Measurements from ENCODE around the gene LRMDA. TPM values are rescaled to one million over a fixed set of nuclear protein-coding genes. Genes with fewer than 3 reads are reported as not detected.

LRMDA gene
- total and polyA plus RNA-seq, 2 of the 4 experiments (the other 2 are of a cell fraction) = 0.07 TPM; not detected in 1

DNA sequence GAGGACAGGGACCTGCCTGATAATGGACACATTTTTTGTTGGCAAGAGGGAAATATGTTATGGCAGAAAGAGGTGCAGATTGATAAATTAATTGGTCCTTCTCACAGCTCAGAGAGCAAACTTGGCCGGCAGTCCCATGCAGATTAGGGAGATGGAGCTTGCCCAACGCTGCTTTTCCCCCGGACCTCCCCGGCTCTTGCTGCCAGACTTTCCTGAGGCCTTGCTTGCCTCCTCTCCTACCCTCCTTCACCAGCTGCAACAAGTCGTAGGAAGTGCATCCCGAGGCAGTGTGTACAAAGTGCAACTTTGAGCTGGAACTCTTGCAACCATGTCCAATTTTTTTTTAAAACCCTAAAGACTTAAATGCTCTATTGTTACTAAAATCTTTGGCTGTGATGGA is 215.5 kb downstream of the LRMDA start:
- dilution Hi-C loops (cut with HindIII; ENCODE audit: low sequenced_read_pairs, unreplicated experiment) (no loop called here), in situ Hi-C loops (cut with MboI; ENCODE audit: low sequenced_read_pairs) (no loop called here), intact Hi-C loops (cut with micrococcal nuclease) (no loop called here)
- no peak overlapping the region for H3K18ac ChIP-seq (ENCODE audit: low read depth, low read length)
- H2BK5ac ChIP-seq (ENCODE audit: low read depth, low read length, poor library complexity, severe bottlenecking) = no peak overlapping the region
- no peak overlapping the region for H2BK15ac ChIP-seq (ENCODE audit: low read depth, low read length)
- peaks cover 4% of the 10 kb centered on the region; the same call in 1 of the 2 replicates for H3K27me3 ChIP-seq (ENCODE audit: control insufficient read depth, insufficient read depth, low read length)
- no peak overlapping the region for H3K4ac ChIP-seq (ENCODE audit: low read depth, low read length)
- BruUV-seq (replicated peaks) = no TSS peak
- POLR2A ChIA-PET (ENCODE audit: unreplicated experiment) = no interaction called here
- no peak overlapping the region for H4K5ac ChIP-seq (ENCODE audit: low read depth, low read length)
- no peak overlapping the region for H2AK9ac ChIP-seq (replicated peaks; ENCODE audit: low read depth, low read length, poor library complexity)
- H2BK20ac ChIP-seq (ENCODE audit: low read depth, low read length) = no peak overlapping the region
- H3K4me1 ChIP-seq (ENCODE audit: control insufficient read depth, insufficient read depth, low read length) = no peaks in the 10 kb centered on the region
- WGBS, 2 experiments (ENCODE audit: extremely low coverage in 2 of 2, insufficient read length in 1 of 2) = 17% methylated on average over 2 of the region's 6 CpGs; no CpG with 5 or more reads in 1 of the 2 experiments
- no peak overlapping the region for H3K23ac ChIP-seq (ENCODE audit: low read depth, low read length)
- H3K79me1 ChIP-seq (ENCODE audit: low read depth in 1 of 2, low read length in 2 of 2) = no peaks in the 10 kb centered on the region
- no peak overlapping the region for H2AFZ ChIP-seq (replicated peaks; ENCODE audit: low read length, poor library complexity)
- H3K56ac ChIP-seq (ENCODE audit: extremely low read depth, insufficient read depth, low read length) = no peak overlapping the region
- H3K4me2 ChIP-seq (ENCODE audit: low read depth, low read length) = no peak overlapping the region
- H4K8ac ChIP-seq (ENCODE audit: low read depth in 2 of 2, low read length in 2 of 2) = no peak overlapping the region
- H3K9me1 ChIP-seq (ENCODE audit: insufficient read depth, low read length) = no peaks in the 10 kb centered on the region
- H3K14ac ChIP-seq (replicated peaks; ENCODE audit: low read depth, low read length) = no peak overlapping the region
- H2AK5ac ChIP-seq (ENCODE audit: low read depth, low read length) = no peak overlapping the region
- TF ChIP-seq MXI1 (IDR thresholded peaks at IDR 0.05; ENCODE audit: borderline replicate concordance, low read depth, low read length) = no peak
- ATAC-seq (ENCODE audit: low read depth) (no peak), DNase-seq (no peak)
- no peak overlapping the region for H3K9ac ChIP-seq (ENCODE audit: low read depth, low read length)
- H3K4me3 ChIP-seq (ENCODE audit: insufficient read depth, low read depth, low read length) = no peak overlapping the region
- H3K36me3 ChIP-seq (ENCODE audit: control insufficient read depth, insufficient read depth, low read length) = no peaks in the 10 kb centered on the region
- H2BK120ac ChIP-seq (ENCODE audit: low read depth, low read length) = no peak overlapping the region
- H4K20me1 ChIP-seq (ENCODE audit: insufficient read depth, low read length) = no peaks in the 10 kb centered on the region
- H3K9me3 ChIP-seq (ENCODE audit: control insufficient read depth, insufficient read depth, low read length) = no peaks in the 10 kb centered on the region
- H3K27ac ChIP-seq (ENCODE audit: insufficient read depth, low read length) = no peak overlapping the region
- H4K91ac ChIP-seq (ENCODE audit: insufficient read depth, low read depth, low read length) = no peak overlapping the region
- CTCF ChIA-PET = no interaction called here

Data from IMR-90 (cell line).